Subcutaneous abdominal adipose tissue (tissue), 5 donors: Measurements from ENCODE around the gene BDNF.
"Not testable (repeated sequence)": the region's sequence is repeated elsewhere in the genome, so short reads cannot be mapped to it uniquely, and the experiment has no call there.

Experiments used
- H3K27ac ChIP-seq: one replicate; pipeline ENCODE4 v1.7.0; 2013; ENCODE audit warnings: low read depth, mild to moderate bottlenecking, inconsistent platforms, low read length, moderate library complexity
- H3K27me3 ChIP-seq, 5 donors: one replicate each; pipeline ENCODE4 v1.7.0; 2013; ENCODE audit warnings: low read length in 5 of 5, inconsistent platforms in 1 of 5; ENCODE audit not compliant: control insufficient read depth in 5 of 5, insufficient read depth in 4 of 5
- H3K36me3 ChIP-seq, 5 donors: one replicate each; pipeline ENCODE4 v1.7.0; 2013; ENCODE audit warnings: low read length in 5 of 5; ENCODE audit not compliant: control insufficient read depth in 5 of 5, insufficient read depth in 5 of 5
- H3K4me1 ChIP-seq, 5 donors: one replicate each; pipeline ENCODE4 v1.7.0; 2013; ENCODE audit warnings: low read length in 5 of 5, mild to moderate bottlenecking in 3 of 5, moderate library complexity in 1 of 5; ENCODE audit not compliant: control insufficient read depth in 5 of 5, insufficient read depth in 5 of 5
- H3K4me3 ChIP-seq, 5 donors: one replicate each; pipeline ENCODE4 v1.7.0; 2013; ENCODE audit warnings: low read length in 5 of 5, low read depth in 1 of 5
- H3K9ac ChIP-seq, 5 donors: one replicate each; pipeline ENCODE4 v1.7.0; 2013; ENCODE audit warnings: low read length in 5 of 5, mild to moderate bottlenecking in 4 of 5, moderate library complexity in 3 of 5
- H3K9me3 ChIP-seq, 5 donors: one replicate each; pipeline ENCODE4 v1.7.0; 2013; ENCODE audit warnings: low read length in 5 of 5; ENCODE audit not compliant: control insufficient read depth in 5 of 5
- donor health status: healthy.
- donor health status: healthy.
- donor health status: healthy.
- donor health status: healthy.
- donor health status: healthy.

BDNF gene

GRCh38 chr11:27673979-27674663 lies 26.1 kb downstream of the BDNF start:
- no peaks in the 10 kb centered on the region for H3K4me1 ChIP-seq
- H3K27me3 ChIP-seq, result no peaks in the 10 kb centered on the region
- H3K9ac ChIP-seq, result no peak overlapping the region
- no peaks in the 10 kb centered on the region for H3K36me3 ChIP-seq
- H3K9me3 ChIP-seq, result peaks cover 0 to 2% (median 0%) of the 10 kb centered on the region in 5 donors
- H3K4me3 ChIP-seq, result no peak overlapping the region
- no peak overlapping the region for H3K27ac ChIP-seq

- Histone ChIP-seq H3K27ac (no peak overlapping the region), H3K27me3 (no peaks in the 10 kb centered on the region), H3K9me3 (peaks cover 0 to 2% (median 0%) of the 10 kb centered on the region in 5 donors), H3K36me3 (no peaks in the 10 kb centered on the region), H3K9ac (no peak overlapping the region), H3K4me1 (no peaks in the 10 kb centered on the region), H3K4me3 (no peak overlapping the region)
Observed at GRCh38 chr11:27672836-27673464, 27.3 kb downstream of the BDNF start.

GRCh38 chr11:27665508-27666101 lies 34.6 kb downstream of the BDNF start:
- H3K4me1 ChIP-seq, H3K27ac ChIP-seq, H3K9me3 ChIP-seq, H3K36me3 ChIP-seq, H3K4me3 ChIP-seq, H3K9ac ChIP-seq, H3K27me3 ChIP-seq: not testable (repeated sequence)

GRCh38 chr11:27663326-27663725 lies 36.9 kb downstream of the BDNF start:
- Histone ChIP-seq H3K36me3 (no peaks in the 10 kb centered on the region), H3K4me3 (no peak overlapping the region), H3K9ac (no peak overlapping the region), H3K27me3 (no peaks in the 10 kb centered on the region), H3K27ac (no peak overlapping the region), H3K4me1 (no peaks in the 10 kb centered on the region), H3K9me3 (no peaks in the 10 kb centered on the region)

GRCh38 chr11:27660171-27660570 lies 40.1 kb downstream of the BDNF start:
- H3K27me3 ChIP-seq, result no peaks in the 10 kb centered on the region
- no peak overlapping the region for H3K27ac ChIP-seq
- no peaks in the 10 kb centered on the region for H3K4me1 ChIP-seq
- H3K4me3 ChIP-seq, result no peak overlapping the region
- no peaks in the 10 kb centered on the region for H3K36me3 ChIP-seq
- H3K9me3 ChIP-seq, result no peaks in the 10 kb centered on the region
- no peak overlapping the region for H3K9ac ChIP-seq

GRCh38 chr11:27658535-27659236 lies 41.6 kb downstream of the BDNF start:
- no peak overlapping the region for H3K27ac ChIP-seq
- no peaks in the 10 kb centered on the region for H3K36me3 ChIP-seq
- no peak overlapping the region for H3K4me3 ChIP-seq
- no peaks in the 10 kb centered on the region for H3K9me3 ChIP-seq
- no peaks in the 10 kb centered on the region for H3K27me3 ChIP-seq
- H3K4me1 ChIP-seq, result no peaks in the 10 kb centered on the region
- H3K9ac ChIP-seq, result no peak overlapping the region

- no peaks in the 10 kb centered on the region for H3K4me1 ChIP-seq
- H3K4me3 ChIP-seq, result no peak overlapping the region
- no peaks in the 10 kb centered on the region for H3K27me3 ChIP-seq
- no peaks in the 10 kb centered on the region for H3K36me3 ChIP-seq
- H3K9ac ChIP-seq, result no peak overlapping the region
- H3K9me3 ChIP-seq, result no peaks in the 10 kb centered on the region
- H3K27ac ChIP-seq, result no peak overlapping the region
Observed at GRCh38 chr11:27656806-27657483, 43.3 kb downstream of the BDNF start.

- Histone ChIP-seq H3K27ac (no peak overlapping the region), H3K27me3 (no peaks in the 10 kb centered on the region), H3K36me3 (peaks cover 0 to 2% (median 0%) of the 10 kb centered on the region in 5 donors), H3K4me3 (no peak overlapping the region), H3K4me1 (no peaks in the 10 kb centered on the region), H3K9me3 (no peaks in the 10 kb centered on the region), H3K9ac (no peak overlapping the region)
Observed at GRCh38 chr11:27656320-27656719, 43.9 kb downstream of the BDNF start.

- Histone ChIP-seq H3K4me3 (no peak overlapping the region), H3K27me3 (no peaks in the 10 kb centered on the region)
Observed at GRCh38 chr11:27653990-27654758, 46.1 kb downstream of the BDNF start.

More at GRCh38 chr11:27653990-27654758, 46.1 kb downstream of the BDNF start:
- Histone ChIP-seq H3K4me1 (no peaks in the 10 kb centered on the region), H3K9ac (no peak overlapping the region), H3K36me3 (peaks cover 0 to 2% (median 0%) of the 10 kb centered on the region in 5 donors), H3K27ac (no peak overlapping the region), H3K9me3 (no peaks in the 10 kb centered on the region)
